Activated T-cell treated with anti-CD3 and anti-CD28 coated beads, Interleukin-2, amount 50 U/mL, for 4 hours (primary cell): ENCODE results near the gene MGAM2. TPM values are rescaled to one million over a fixed set of nuclear protein-coding genes. Genes with fewer than 3 reads are reported as not detected.

ENCODE experiments used
- ATAC-seq, 2 donors: fragments of 200-7000 bp; cut with Tn5 transposase; one replicate each; pipeline ENCODE4 v1.10.0; 2021
- DNase-seq: peaks from one replicate; pipeline ENCODE4 v3.0.0-alpha.2; 2020
- H3K27me3 Mint-ChIP-seq: one replicate; pipeline ENCODE4 v1.8.0; 2021; ENCODE audit warnings: low read depth, mixed read lengths
- H3K36me3 Mint-ChIP-seq: one replicate; pipeline ENCODE4 v1.8.0; 2022; ENCODE audit warnings: mixed read lengths; ENCODE audit not compliant: insufficient read depth
- H3K4me1 Mint-ChIP-seq: one replicate; pipeline ENCODE4 v1.8.0; 2021; ENCODE audit warnings: low read depth, mixed read lengths
- H3K4me3 Mint-ChIP-seq: one replicate; pipeline ENCODE4 v1.8.0; 2021; ENCODE audit warnings: mild to moderate bottlenecking, moderate library complexity, mixed read lengths
- H3K9me3 Mint-ChIP-seq: one replicate; pipeline ENCODE4 v1.8.0; 2021; ENCODE audit warnings: mixed read lengths
- total RNA-seq, 3 donors: library from RNA; stranded (reverse); gene quantifications; one replicate each; pipeline ENCODE4 v1.2.1, GENCODE V29; 2021

MGAM2 gene
- total RNA-seq, 3 donors from 2014 or later = not detected

DNA sequence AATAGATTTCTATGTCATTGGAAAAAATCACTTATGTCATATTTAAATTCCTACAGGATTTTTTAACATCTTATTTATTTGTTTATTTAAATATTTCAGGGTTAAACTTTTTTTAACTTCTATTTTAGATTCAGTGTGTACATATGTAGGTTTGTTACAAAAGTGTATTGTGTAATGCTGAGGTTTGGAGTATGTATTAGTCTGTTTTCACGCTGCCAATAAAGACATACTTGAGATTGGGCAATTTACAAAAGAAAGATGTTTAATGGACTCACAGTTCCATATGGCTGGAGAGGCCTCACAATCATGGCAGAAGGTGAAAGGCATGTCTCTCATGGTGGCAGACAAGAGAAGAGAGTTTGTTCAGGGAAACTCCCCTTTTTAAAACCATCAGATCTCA, 65.4 kb downstream of the MGAM2 start:
- DNase-seq (no peak), ATAC-seq (no peak)
- H3K36me3 Mint-ChIP-seq = no peaks in the 10 kb centered on the region
- H3K9me3 Mint-ChIP-seq = no peaks in the 10 kb centered on the region
- no peak overlapping the region for H3K4me3 Mint-ChIP-seq
- no peaks in the 10 kb centered on the region for H3K27me3 Mint-ChIP-seq
- no peaks in the 10 kb centered on the region for H3K4me1 Mint-ChIP-seq

DNA sequence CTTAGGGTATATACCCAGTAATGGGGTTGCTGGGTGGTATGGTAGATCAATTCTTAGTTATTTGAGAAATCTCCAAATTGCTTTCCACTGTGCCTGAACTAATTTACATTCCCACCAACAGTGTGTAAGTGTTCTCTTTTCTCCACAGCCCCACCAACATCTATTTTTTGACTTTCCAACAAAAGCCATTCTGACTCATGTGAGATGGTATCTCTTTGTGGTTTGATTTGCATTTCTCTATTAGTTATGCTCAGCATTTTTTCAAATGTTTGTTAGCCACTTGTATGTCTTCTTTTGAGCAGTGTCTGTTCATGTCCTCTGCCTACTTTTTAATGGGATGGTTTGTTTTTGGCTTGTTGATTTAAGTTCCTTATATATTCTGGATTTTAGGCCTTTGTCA, 66.4 kb downstream of the MGAM2 start:
- ATAC-seq = peak; percentile 28 to 55
- Mint-ChIP-seq H3K36me3 (no peaks in the 10 kb centered on the region), H3K27me3 (no peaks in the 10 kb centered on the region), H3K4me3 (no peak overlapping the region), H3K4me1 (no peaks in the 10 kb centered on the region), H3K9me3 (no peaks in the 10 kb centered on the region)
- DNase-seq = no peak

DNA sequence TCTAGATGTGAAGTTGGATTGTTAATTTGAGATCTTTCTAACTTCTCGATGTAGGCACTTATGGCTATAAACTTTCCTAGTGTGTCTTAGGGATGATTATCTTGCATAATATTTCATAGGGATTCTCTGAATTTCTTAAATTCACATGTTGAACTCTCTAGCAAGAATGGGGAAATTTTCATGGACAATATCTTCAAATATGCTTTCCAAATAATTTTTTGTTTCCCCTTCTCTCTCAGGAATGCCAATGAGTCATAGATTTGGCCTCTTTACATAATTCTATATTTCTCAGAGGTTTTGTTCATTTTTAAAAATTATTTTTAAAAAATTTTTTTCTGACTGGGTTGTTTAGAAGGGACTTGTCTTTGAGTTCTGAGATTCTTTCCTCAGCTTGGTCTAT, 68.9 kb downstream of the MGAM2 start:
- Mint-ChIP-seq H3K4me1 (no peaks in the 10 kb centered on the region), H3K36me3 (no peaks in the 10 kb centered on the region), H3K9me3 (no peaks in the 10 kb centered on the region), H3K4me3 (no peak overlapping the region), H3K27me3 (peaks cover 2% of the 10 kb centered on the region)
- ATAC-seq (no peak), DNase-seq (no peak)

DNA sequence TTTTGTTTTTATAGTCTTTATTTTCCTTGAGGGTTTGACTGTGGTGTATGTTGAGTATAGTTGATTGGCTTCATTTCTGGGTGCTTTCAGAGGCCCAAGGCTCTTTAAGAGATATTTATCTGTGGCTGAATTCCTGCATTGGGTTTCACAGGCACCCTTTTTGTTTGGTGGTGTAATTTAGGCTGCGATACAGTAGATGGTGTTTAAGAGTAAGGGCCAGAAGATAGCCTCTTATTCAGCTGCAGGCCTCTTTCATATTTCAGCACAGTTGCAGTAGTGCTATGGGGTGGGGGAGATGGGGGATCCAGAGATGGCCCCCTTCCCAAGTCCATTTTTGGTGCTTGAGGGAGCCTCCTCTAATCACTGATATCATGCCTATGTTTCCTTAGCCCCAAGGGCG, 69.7 kb downstream of the MGAM2 start:
- no peaks in the 10 kb centered on the region for H3K36me3 Mint-ChIP-seq
- H3K9me3 Mint-ChIP-seq = no peaks in the 10 kb centered on the region
- H3K27me3 Mint-ChIP-seq = peaks cover 2% of the 10 kb centered on the region
- ATAC-seq (no peak), DNase-seq (no peak)
- no peaks in the 10 kb centered on the region for H3K4me1 Mint-ChIP-seq
- no peak overlapping the region for H3K4me3 Mint-ChIP-seq

DNA sequence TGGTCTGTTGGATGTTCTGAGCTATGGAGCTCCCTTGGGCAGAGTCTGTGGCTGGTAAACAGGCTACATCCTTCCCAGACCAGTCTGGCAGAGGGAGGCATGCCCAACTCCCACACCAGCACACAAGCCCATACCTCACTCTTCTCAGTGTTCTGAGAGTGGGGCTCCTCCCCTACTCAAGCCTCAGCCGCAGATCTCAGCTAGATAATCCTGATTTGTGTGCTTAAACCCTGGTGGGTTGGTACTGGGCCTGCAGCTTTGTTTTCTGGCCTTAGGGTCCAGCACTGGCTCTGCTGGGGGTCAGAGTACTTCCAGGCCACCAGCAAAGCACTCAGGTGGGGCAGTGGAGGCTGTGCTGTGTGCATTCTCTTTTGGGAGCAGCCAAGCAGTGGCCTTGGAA, 70.4 kb downstream of the MGAM2 start:
- Mint-ChIP-seq H3K4me3 (no peak overlapping the region), H3K27me3 (peaks cover 2% of the 10 kb centered on the region), H3K9me3 (no peaks in the 10 kb centered on the region), H3K36me3 (no peaks in the 10 kb centered on the region), H3K4me1 (no peaks in the 10 kb centered on the region)
- ATAC-seq (no peak), DNase-seq (no peak)

DNA sequence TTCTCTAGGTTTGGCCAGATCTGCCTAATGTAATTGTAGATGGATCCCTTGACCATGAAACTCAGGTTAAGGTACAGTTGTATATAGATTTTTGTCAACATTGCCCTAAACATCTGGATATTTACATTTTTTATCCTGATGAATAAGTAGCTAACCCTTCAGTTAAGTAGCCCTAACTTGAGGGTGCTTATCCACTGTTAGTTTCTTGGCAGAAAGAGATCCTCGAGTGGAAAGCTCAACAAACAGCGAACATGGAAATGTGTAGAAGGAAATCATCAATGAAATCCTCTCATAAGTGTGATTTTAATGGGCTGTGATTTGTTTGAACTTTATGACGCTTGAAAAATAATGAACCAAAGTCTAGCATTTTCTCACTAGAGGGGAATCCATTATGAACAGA, 73.6 kb downstream of the MGAM2 start:
- H3K9me3 Mint-ChIP-seq = no peaks in the 10 kb centered on the region
- no peak for ATAC-seq
- H3K4me1 Mint-ChIP-seq = no peaks in the 10 kb centered on the region
- no peaks in the 10 kb centered on the region for H3K36me3 Mint-ChIP-seq
- H3K4me3 Mint-ChIP-seq = no peak overlapping the region
- peaks cover 2% of the 10 kb centered on the region for H3K27me3 Mint-ChIP-seq
- no peak for DNase-seq

DNA sequence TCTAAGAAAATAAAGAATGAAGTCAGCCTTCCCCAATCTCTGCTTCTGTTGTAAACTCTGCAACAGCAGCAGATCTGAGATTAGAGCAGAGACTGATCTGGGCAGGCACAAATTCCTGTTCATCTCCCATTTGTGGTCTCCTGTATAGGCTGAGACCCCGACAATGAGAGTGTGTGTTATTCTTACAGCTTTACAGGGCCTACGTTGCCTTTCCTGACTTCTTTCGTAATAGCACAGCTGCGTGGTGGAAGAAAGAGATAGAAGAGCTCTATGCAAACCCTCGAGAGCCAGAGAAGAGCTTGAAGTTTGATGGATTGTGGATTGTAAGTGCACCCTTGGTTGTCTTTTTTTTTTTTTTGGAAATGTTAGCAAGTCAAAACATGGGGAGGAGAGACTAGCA, 74.3 kb downstream of the MGAM2 start:
- Mint-ChIP-seq H3K9me3 (no peaks in the 10 kb centered on the region), H3K4me3 (no peak overlapping the region), H3K4me1 (no peaks in the 10 kb centered on the region), H3K36me3 (no peaks in the 10 kb centered on the region), H3K27me3 (peaks cover 2% of the 10 kb centered on the region)
- no peak for DNase-seq
- ATAC-seq = no peak

DNA sequence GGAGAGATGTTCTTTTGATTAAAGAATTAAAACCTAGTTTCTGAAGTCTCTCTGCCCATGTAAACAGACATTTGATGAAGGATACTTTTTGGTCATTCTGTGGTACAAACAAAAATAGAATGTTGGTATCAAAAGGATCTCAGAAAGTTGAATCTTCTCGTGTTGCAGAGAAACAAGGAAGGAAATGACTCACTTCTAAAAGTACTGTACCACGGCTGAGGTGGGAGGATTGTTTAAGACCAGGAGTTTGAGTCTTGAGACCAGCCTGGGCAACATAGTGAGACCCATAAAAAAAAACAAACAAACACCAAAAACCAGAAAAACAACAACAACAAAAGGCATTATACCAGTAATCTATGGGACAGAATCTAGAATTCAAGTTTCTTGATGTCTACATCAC, 76.6 kb downstream of the MGAM2 start:
- no peaks in the 10 kb centered on the region for H3K4me1 Mint-ChIP-seq
- no peaks in the 10 kb centered on the region for H3K9me3 Mint-ChIP-seq
- DNase-seq (no peak), ATAC-seq (no peak)
- H3K4me3 Mint-ChIP-seq = no peak overlapping the region
- H3K27me3 Mint-ChIP-seq = peaks cover 7% of the 10 kb centered on the region
- no peaks in the 10 kb centered on the region for H3K36me3 Mint-ChIP-seq

DNA sequence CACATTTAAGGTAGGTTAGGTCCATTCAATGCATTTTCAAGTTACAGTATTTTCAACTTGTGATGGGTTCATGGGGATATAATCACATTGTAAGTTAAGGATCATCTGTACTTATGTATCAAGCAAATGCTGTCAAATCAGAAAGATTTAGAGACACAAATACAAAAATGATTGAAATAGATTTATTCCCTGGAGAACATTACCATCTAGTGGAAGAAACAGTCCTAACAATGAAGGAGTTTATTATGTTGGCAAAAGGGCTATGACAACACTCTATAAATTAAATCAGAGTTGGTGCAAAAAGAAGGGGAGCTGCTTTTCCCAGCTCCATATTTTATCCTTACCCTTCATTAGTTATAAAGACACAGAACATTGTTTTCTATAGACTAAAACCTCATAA, 77.3 kb downstream of the MGAM2 start:
- DNase-seq = no peak
- Mint-ChIP-seq H3K4me3 (no peak overlapping the region), H3K9me3 (no peaks in the 10 kb centered on the region), H3K4me1 (no peaks in the 10 kb centered on the region), H3K36me3 (no peaks in the 10 kb centered on the region), H3K27me3 (peaks cover 8% of the 10 kb centered on the region)
- ATAC-seq = no peak

DNA sequence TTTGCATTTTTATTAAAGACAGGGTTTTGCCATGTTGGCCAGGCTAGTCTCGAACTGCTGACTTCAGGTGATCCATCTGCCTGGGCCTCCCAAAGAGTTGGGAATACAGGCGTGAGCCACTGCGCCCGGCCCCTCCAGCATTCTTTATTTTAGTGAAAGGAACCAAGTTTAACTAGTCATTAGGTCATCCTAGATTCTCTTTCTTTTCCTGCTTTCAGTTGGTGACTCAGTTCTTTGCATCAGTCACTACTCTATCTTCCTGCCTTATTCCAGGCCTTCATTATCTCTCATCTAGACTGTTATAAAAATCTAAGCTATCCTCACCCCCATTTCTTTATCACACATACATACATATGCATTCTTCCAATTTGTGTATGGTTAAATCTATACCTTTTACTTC, 82.7 kb downstream of the MGAM2 start:
- ATAC-seq (no peak), DNase-seq (no peak)
- peaks cover 17% of the 10 kb centered on the region for H3K27me3 Mint-ChIP-seq
- H3K4me3 Mint-ChIP-seq = no peak overlapping the region
- H3K9me3 Mint-ChIP-seq = no peaks in the 10 kb centered on the region
- no peaks in the 10 kb centered on the region for H3K36me3 Mint-ChIP-seq
- no peaks in the 10 kb centered on the region for H3K4me1 Mint-ChIP-seq

DNA sequence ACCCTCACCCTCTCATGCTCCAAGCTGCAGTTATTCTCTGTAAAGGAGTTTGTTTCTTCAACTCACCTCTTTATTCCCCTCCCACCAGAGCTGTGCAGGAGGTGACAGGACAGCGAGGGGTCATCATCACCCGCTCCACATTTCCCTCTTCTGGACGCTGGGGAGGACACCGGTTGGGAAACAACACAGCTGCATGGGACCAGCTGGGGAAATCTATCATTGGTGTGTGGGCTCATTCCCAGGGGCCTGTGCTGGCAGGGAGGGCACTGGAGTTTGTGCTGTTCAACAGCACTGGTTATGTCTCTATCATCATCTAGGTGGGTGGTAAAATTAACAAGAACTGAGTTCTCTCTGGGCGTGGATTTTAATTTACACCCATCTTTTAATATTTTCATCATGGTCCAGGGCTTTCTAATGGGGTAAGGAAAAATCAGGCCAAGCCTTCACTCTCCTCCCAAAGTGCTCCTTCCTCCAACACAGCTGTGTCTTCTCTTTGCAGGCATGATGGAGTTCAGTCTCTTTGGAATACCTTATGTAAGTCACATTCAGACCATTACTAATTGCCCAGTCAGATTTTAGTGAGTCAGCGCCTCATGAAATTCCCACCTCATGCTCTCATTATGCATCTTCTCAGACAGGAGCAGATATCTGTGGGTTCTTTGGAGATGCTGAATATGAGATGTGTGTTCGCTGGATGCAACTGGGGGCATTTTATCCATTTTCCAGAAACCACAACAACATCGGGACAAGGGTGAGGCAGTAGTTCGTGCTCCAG, 84.7 kb downstream of the MGAM2 start:
- Mint-ChIP-seq H3K27me3 (peaks cover 17% of the 10 kb centered on the region), H3K9me3 (no peaks in the 10 kb centered on the region), H3K36me3 (no peaks in the 10 kb centered on the region), H3K4me1 (no peaks in the 10 kb centered on the region), H3K4me3 (no peak overlapping the region)
- DNase-seq = no peak
- ATAC-seq = no peak

DNA sequence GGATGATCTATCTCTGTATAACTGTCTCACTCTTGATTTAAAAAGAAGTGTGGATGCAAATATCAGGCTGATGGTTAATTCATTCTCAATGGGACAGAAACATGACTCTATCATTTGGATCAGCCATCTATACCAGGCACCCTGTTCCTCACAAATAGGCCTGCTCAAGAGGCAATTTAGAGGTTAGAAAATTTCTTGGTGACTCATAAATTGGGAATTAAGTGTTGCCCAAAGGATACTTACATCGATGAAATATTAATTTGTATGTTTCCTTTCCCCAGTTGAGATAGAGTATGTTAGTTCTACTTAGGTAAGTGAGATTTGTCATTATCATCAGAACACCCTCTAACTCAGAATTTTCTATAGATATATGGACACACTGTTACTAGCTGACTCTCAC, 88.7 kb downstream of the MGAM2 start:
- no peak for ATAC-seq
- no peaks in the 10 kb centered on the region for H3K36me3 Mint-ChIP-seq
- no peak overlapping the region for H3K4me3 Mint-ChIP-seq
- H3K27me3 Mint-ChIP-seq = peaks cover 11% of the 10 kb centered on the region
- no peaks in the 10 kb centered on the region for H3K9me3 Mint-ChIP-seq
- no peaks in the 10 kb centered on the region for H3K4me1 Mint-ChIP-seq
- no peak for DNase-seq

DNA sequence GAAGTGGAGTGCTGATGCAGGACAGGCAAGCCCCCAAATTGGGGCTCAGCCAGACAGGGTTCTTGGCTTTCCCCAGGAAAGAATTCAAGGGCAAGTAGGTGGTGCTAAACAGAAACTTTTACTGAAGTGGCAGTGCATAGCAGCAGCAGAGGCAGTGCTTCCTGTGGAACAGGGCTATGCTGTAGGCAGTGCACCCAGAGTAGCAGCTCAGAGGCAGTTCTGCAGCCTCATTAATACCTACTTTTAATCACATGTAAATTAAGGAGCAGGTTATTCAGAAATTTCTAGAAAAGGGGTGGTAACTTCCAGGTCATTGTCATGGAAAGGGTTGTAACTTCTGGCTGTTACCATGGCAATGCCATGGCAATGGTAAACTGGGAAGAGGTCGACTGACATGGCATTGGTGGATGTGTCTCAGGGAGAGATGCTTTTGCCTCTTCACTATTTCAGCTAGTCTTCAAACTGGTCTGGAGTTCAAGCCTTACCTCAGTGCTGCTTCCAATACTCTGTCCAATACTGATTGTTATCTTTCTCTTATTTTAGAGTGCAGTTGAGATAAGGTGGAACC, 117.1 kb downstream of the MGAM2 start:
- peaks cover 16% of the 10 kb centered on the region for H3K27me3 Mint-ChIP-seq
- no peaks in the 10 kb centered on the region for H3K9me3 Mint-ChIP-seq
- H3K4me1 Mint-ChIP-seq = no peaks in the 10 kb centered on the region
- H3K36me3 Mint-ChIP-seq = no peaks in the 10 kb centered on the region
- ATAC-seq = no peak
- DNase-seq = no peak
- H3K4me3 Mint-ChIP-seq = no peak overlapping the region

DNA sequence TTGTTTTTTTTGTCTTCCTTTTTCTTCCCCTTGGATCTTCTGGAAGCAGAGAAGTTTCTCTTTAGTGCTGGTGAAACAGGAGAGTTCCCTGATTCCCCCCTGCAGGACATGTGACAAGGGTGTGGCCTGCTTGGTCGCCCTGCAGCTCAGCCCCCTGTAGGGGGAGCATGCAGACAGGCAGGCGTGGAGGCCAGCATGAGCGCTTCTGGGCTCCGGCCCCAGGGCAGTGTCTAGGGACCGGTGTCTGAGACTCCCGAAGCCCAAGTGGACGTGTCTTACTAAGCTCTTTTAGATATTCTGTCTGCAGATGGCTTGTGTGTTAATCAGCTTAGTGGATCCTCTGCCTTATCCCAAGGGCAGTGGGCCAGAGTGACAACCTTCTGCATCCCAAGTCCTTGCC, 120.2 kb downstream of the MGAM2 start:
- Mint-ChIP-seq H3K4me3 (no peak overlapping the region), H3K36me3 (no peaks in the 10 kb centered on the region), H3K9me3 (no peaks in the 10 kb centered on the region), H3K27me3 (peaks cover 11% of the 10 kb centered on the region), H3K4me1 (no peaks in the 10 kb centered on the region)
- DNase-seq = no peak
- ATAC-seq = no peak

DNA sequence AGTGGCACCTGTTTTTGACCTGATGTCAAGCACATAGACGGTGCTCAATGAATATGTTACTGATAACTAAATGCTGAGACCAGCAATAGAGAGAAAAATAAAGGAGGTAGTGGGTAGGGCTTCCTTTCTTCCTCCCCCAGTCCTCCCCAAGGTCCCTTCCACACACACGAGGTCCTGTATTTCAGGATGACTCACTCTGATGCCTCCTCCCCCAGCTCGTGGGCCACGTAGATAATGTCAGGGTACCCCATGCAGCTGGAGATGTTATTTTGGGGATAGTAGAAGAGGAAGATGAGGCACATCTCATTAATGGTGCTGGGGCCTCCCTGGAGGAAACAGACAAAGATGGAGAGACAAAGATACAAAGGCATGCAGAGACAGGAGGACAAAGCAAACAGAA, 129.0 kb downstream of the MGAM2 start:
- ATAC-seq (no peak), DNase-seq (no peak)
- Mint-ChIP-seq H3K27me3 (peaks cover 14% of the 10 kb centered on the region), H3K4me3 (no peak overlapping the region), H3K36me3 (no peaks in the 10 kb centered on the region), H3K4me1 (no peaks in the 10 kb centered on the region), H3K9me3 (no peaks in the 10 kb centered on the region)
